HG03095 (cell line): ENCODE data around the gene ANKRD52.
"Not testable (repeated sequence)": the region's sequence is repeated elsewhere in the genome, so short reads cannot be mapped to it uniquely, and the experiment has no call there.

Source experiments
- ATAC-seq: cut with Tn5 transposase; IDR thresholded peaks from one replicate; pipeline ENCODE4 v1.9.1; 2021; ENCODE audit warnings: moderate library complexity; ENCODE audit not compliant: unreplicated experiment

The ANKRD52 gene

GRCh38 chr12:56274299-56274698 is 16.1 kb upstream of the ANKRD52 start:
- no peak for ATAC-seq

GRCh38 chr12:56272468-56272867 is 14.3 kb upstream of the ANKRD52 start:
- ATAC-seq = not testable (repeated sequence)

GRCh38 chr12:56271031-56271430 is 12.8 kb upstream of the ANKRD52 start:
- ATAC-seq = no peak

GRCh38 chr12:56267443-56268071 is 9.4 kb upstream of the ANKRD52 start:
- peak; percentile 18 for ATAC-seq

GRCh38 chr12:56266693-56267442 is 8.7 kb upstream of the ANKRD52 start, which contains the start of gene COQ10A:
COQ10A (plus strand) TSS chr12:56266942; CDS start chr12:56267119, 177 bp downstream.
- peak; percentile 84 for ATAC-seq

GRCh38 chr12:56266068-56266692 is 8.0 kb upstream of the ANKRD52 start:
- not testable (repeated sequence) for ATAC-seq

GRCh38 chr12:56262955-56263354 is 4.8 kb upstream of the ANKRD52 start:
- not testable (repeated sequence) for ATAC-seq

GRCh38 chr12:56261503-56262232 is 3.5 kb upstream of the ANKRD52 start:
- no peak for ATAC-seq

- no peak for ATAC-seq
Measured at GRCh38 chr12:56260921-56261320, 2.7 kb upstream of the ANKRD52 start.

- no peak for ATAC-seq
Measured at GRCh38 chr12:56260380-56260779, 2.2 kb upstream of the ANKRD52 start.

- no peak for ATAC-seq
Measured at GRCh38 chr12:56258820-56259183, 618 bp upstream of the ANKRD52 start.

- no peak for ATAC-seq
Measured at GRCh38 chr12:56257491-56258067, 605 bp downstream of the ANKRD52 start.

GRCh38 chr12:56257071-56257470 is 1.1 kb downstream of the ANKRD52 start:
- no peak for ATAC-seq

- ATAC-seq = no peak
Measured at GRCh38 chr12:56256326-56256960, 1.7 kb downstream of the ANKRD52 start.

- ATAC-seq = no peak
Measured at GRCh38 chr12:56255671-56256070, 2.5 kb downstream of the ANKRD52 start.

GRCh38 chr12:56253091-56253490 is 5.1 kb downstream of the ANKRD52 start:
- no peak for ATAC-seq

- no peak for ATAC-seq
Measured at GRCh38 chr12:56252649-56253048, 5.5 kb downstream of the ANKRD52 start.

- no peak for ATAC-seq
Measured at GRCh38 chr12:56248711-56249110, 9.5 kb downstream of the ANKRD52 start.

GRCh38 chr12:56247923-56248322 is 10.3 kb downstream of the ANKRD52 start:
- no peak for ATAC-seq

- no peak for ATAC-seq
Measured at GRCh38 chr12:56244494-56244893, 13.7 kb downstream of the ANKRD52 start.
